ENCODE results near the gene EEF1AKMT3.

Gene EEF1AKMT3

GRCh38 chr12:57744194-57744776, 28.1 kb upstream of the EEF1AKMT3 start:
- Histone ChIP-seq H3K36me3 (peaks cover 29 to 40% (median 36%) of the 10 kb centered on the region in 11 experiments), H3K4me3 (peak overlapping the region; percentile 74 to 91 (median 82)), H3K9me3 (replicated peaks in 1 of 11) (no peaks in the 10 kb centered on the region), H3K9ac (peak overlapping the region; percentile 84 to 98 (median 87)), H4K20me1 (peaks cover 0 to 38% (median 6%) of the 10 kb centered on the region in 11 experiments; a peak in 13 of 22 replicates), H3K27ac (peak overlapping the region; percentile 79 to 98 (median 88)), H3K4me2 (peak overlapping the region; percentile 64 to 94 (median 87)), H3K27me3 (no peaks in the 10 kb centered on the region), H3K4me1 (peaks cover 53 to 68% (median 59%) of the 10 kb centered on the region in 10 experiments)
- peak in 6 of 11 experiments; percentile 17 to 74 (median 32); a peak in 9 of 22 replicates for TF ChIP-seq Cebpa-rat (IDR thresholded peaks at IDR 0.05)

DNA sequence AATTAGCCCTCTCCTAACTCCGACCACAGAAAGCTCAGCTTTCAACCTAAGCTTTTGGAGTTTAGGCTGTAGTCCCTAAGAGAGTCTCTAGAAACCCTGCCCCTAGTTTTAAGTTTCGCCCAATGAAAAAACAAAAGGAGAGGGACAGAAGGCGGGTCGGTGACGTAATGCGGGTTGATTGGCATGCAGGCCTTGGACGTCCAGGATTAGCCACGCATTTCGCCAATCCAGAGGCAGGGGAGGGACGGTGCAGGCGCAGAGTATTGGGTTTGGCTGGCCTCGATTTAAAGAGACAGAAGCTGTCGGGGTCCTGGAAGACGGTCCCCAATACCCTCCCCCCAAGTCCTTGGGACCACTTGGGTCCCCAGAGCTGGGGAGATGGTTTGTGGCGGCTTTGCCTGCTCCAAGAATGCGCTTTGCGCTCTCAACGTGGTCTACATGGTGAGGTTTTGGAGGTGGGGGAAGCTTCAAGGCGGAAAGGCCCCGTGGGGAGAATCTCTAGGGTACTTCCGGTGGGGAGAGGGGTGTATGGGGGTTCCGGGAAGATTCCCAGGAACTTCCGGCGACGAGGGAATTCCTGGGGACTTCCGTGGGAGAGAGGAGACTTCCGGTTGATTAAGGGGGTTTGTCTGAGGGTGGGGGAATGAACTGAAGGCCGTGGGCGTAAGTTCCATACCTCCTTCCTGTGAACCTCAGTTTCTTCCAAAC, 27.5 kb upstream of the EEF1AKMT3 start, which contains the start of gene TSPAN31:
TSPAN31 (plus strand) TSS at position 263 of the 708 bp plus-strand sequence; CDS start at position 379, 116 bp downstream.
- Histone ChIP-seq H3K27ac (peak within 1 kb of the TSS; percentile 79 to 98 (median 88)), H3K9me3 (replicated peaks in 1 of 11) (no peaks in the 10 kb centered on the region), H3K4me2 (peak within 1 kb of the TSS; percentile 79 to 96 (median 91)), H3K9ac (peak within 1 kb of the TSS; percentile 84 to 98 (median 87)), H3K36me3 (peaks cover 35 to 46% (median 43%) of the 10 kb centered on the region in 11 experiments), H3K27me3 (no peaks in the 10 kb centered on the region), H3K4me1 (peaks cover 46 to 68% (median 53%) of the 10 kb centered on the region in 10 experiments), H3K4me3 (peak within 1 kb of the TSS; percentile 74 to 91 (median 82)), H4K20me1 (peaks cover 0 to 44% (median 9%) of the 10 kb centered on the region in 11 experiments; a peak in 12 of 22 replicates)
- TF ChIP-seq Cebpa-rat (IDR thresholded peaks at IDR 0.05) = peak in 1 of 11 experiments; percentile 9; a peak in 2 of 22 replicates

- Histone ChIP-seq H3K4me2 (peak overlapping the region; percentile 79 to 96 (median 91)), H3K9me3 (replicated peaks in 1 of 11) (no peaks in the 10 kb centered on the region), H3K27me3 (no peaks in the 10 kb centered on the region), H3K27ac (peak overlapping the region; percentile 79 to 98 (median 88)), H4K20me1 (peaks cover 0 to 50% (median 8%) of the 10 kb centered on the region in 11 experiments; a peak in 12 of 22 replicates), H3K36me3 (peaks cover 41 to 52% (median 48%) of the 10 kb centered on the region in 11 experiments), H3K4me1 (peaks cover 45 to 68% (median 50%) of the 10 kb centered on the region in 10 experiments), H3K9ac (peak overlapping the region; percentile 84 to 98 (median 87)), H3K4me3 (peak overlapping the region; percentile 74 to 91 (median 82))
- no peak for TF ChIP-seq Cebpa-rat (IDR thresholded peaks at IDR 0.05)
These were observed 26.9 kb upstream of the EEF1AKMT3 start for GRCh38 chr12:57745485-57745881.

DNA sequence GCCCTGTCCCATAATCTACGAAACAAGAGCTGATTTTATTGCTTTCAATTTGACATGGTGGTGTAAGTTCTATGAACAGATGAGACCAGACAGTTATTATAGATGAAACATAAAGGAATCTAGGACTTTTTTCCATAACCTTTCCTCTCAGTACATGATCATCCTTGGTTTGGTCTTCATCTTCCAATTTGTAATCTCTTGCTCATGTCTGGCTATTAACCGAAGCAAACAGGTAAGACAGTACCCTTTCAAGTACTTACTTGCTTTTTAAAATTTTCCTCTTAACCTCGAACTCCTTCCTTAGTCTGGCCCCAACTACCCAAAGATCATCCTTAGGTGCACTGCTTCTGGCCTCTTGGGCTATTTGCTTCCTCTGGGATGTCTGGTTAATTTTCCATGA, 26.4 kb upstream of the EEF1AKMT3 start:
- no peaks in the 10 kb centered on the region for H3K9me3 ChIP-seq (replicated peaks in 1 of 11)
- peak overlapping the region in 6 of 11 experiments; percentile 84 to 93 (median 87); a peak in 9 of 22 replicates for H3K9ac ChIP-seq
- peak overlapping the region in 9 of 10 experiments; percentile 74 to 91 (median 82); a peak in 16 of 20 replicates for H3K4me3 ChIP-seq
- H3K27ac ChIP-seq = peak overlapping the region in 2 of 11 experiments; percentile 84 to 89; a peak in 1 of 22 replicates
- H3K27me3 ChIP-seq = no peaks in the 10 kb centered on the region
- peaks cover 0 to 55% (median 9%) of the 10 kb centered on the region in 11 experiments; a peak in 11 of 22 replicates for H4K20me1 ChIP-seq
- peaks cover 45 to 68% (median 50%) of the 10 kb centered on the region in 10 experiments for H3K4me1 ChIP-seq
- H3K4me2 ChIP-seq = peak overlapping the region; percentile 79 to 96 (median 91)
- TF ChIP-seq Cebpa-rat (IDR thresholded peaks at IDR 0.05) = no peak
- H3K36me3 ChIP-seq = peaks cover 46 to 57% (median 54%) of the 10 kb centered on the region in 11 experiments

- Histone ChIP-seq H3K4me1 (peaks cover 38 to 60% (median 45%) of the 10 kb centered on the region in 10 experiments), H3K9ac (0 out of 22 replicates have a peak overlapping the region, but pooled peaks of 1 of the 11 experiments have one; percentile 3), H3K4me2 (no peak overlapping the region), H3K27me3 (peaks cover 5 to 14% (median 13%) of the 10 kb centered on the region in 11 experiments; a peak in 21 of 22 replicates), H3K27ac (no peak overlapping the region), H3K9me3 (replicated peaks in 1 of 11) (no peaks in the 10 kb centered on the region), H3K4me3 (no peak overlapping the region), H4K20me1 (peaks cover 0 to 58% (median 9%) of the 10 kb centered on the region in 11 experiments; a peak in 11 of 22 replicates), H3K36me3 (peaks cover 46 to 59% (median 55%) of the 10 kb centered on the region in 11 experiments)
- no peak for TF ChIP-seq Cebpa-rat (IDR thresholded peaks at IDR 0.05)
These were observed 23.4 kb upstream of the EEF1AKMT3 start for GRCh38 chr12:57749061-57749460.

DNA sequence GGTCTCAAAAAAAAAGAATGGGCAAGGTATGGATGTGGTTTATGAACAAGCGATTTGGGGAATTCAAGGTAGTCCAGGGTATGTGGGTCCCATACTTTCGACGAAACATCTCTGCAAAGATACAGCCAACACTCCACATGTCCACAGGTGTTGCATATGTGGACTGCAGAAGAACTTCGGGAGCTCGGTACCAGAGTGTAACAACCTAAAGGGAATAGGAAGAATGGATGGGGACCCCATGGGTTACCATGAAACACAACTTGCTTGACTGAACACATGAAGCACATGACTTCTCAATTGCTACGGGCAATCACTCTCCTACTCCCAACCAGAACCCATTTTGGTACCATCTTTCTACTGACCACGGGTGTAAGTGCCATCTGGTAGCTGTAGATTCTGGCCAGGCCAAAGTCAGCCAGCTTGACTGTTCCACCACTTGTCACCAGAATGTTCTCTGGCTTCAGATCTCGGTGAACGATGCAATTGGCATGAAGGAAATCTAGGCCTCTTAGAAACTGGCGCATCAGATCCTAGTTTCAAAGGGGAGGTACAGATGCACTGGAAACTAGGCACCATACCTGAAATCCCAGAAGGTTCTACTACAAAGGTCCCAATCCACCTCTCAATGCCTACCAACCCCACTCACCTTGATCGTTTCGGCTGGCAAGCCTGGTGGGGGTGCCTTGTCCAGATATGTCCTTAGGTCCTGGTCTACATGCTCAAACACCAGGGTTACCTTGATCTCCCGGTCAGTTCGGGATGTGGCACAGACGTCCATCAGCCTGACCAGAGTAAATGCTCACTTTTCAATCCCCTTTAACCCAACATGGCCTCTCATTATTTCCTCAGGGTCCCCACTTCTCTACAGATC, 21.6 kb upstream of the EEF1AKMT3 start:
- no peaks in the 10 kb centered on the region for H3K9me3 ChIP-seq (replicated peaks in 1 of 11)
- peaks cover 46 to 57% (median 54%) of the 10 kb centered on the region in 11 experiments for H3K36me3 ChIP-seq
- peak overlapping the region; percentile 86 to 98 (median 94); a peak in 21 of 22 replicates for H3K27ac ChIP-seq
- peaks cover 0 to 56% (median 9%) of the 10 kb centered on the region in 11 experiments; a peak in 13 of 22 replicates for H4K20me1 ChIP-seq
- peak overlapping the region; percentile 87 to 99 (median 97) for H3K4me2 ChIP-seq
- peak overlapping the region; percentile 75 to 96 (median 82) for H3K4me3 ChIP-seq
- no peak for TF ChIP-seq Cebpa-rat (IDR thresholded peaks at IDR 0.05)
- H3K27me3 ChIP-seq = peaks cover 16 to 31% (median 30%) of the 10 kb centered on the region in 11 experiments
- H3K4me1 ChIP-seq = peaks cover 37 to 60% (median 45%) of the 10 kb centered on the region in 10 experiments
- H3K9ac ChIP-seq = peak overlapping the region; percentile 88 to 98 (median 94)

- peaks cover 17 to 37% (median 36%) of the 10 kb centered on the region in 11 experiments for H3K27me3 ChIP-seq
- peaks cover 0 to 56% (median 12%) of the 10 kb centered on the region in 11 experiments; a peak in 13 of 22 replicates for H4K20me1 ChIP-seq
- TF ChIP-seq Cebpa-rat (IDR thresholded peaks at IDR 0.05) = no peak
- peaks cover 37 to 60% (median 45%) of the 10 kb centered on the region in 10 experiments for H3K4me1 ChIP-seq
- H3K27ac ChIP-seq = peak overlapping the region; percentile 86 to 98 (median 94)
- peak overlapping the region; percentile 88 to 98 (median 94) for H3K9ac ChIP-seq
- peak overlapping the region; percentile 75 to 96 (median 82) for H3K4me3 ChIP-seq
- H3K36me3 ChIP-seq = peaks cover 46 to 51% (median 48%) of the 10 kb centered on the region in 11 experiments
- peak overlapping the region; percentile 87 to 99 (median 97) for H3K4me2 ChIP-seq
- no peaks in the 10 kb centered on the region for H3K9me3 ChIP-seq (replicated peaks in 1 of 11)
These were observed 21.0 kb upstream of the EEF1AKMT3 start for GRCh38 chr12:57751432-57751787.

Measured in BLaER1 treated with 17β-estradiol and CSF1 and Interleukin-3, amounts not matched to agents 10 nM and 100 nM (cell line).